ENCODE results near the gene CDV3.

DNA sequence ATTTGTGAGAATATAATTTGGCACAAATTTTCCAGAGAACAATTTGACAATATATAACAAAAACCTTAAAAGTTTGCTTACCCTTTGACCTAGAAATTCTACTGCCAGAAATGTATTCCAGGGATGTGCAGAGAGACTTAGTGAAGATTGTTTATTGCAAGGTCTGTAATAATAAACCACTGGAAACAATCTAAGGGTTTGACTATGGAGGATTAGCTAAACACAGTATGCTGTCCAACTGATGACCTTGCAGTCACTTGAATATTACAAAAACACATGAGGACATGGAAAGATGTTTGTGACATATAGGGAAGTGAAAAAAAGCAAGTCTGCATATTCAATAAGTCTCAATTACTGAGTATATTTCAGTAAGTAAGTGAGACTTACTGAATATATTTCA, 48.1 kb upstream of the CDV3 start:
- TF ChIP-seq EZH2 (IDR thresholded peaks at IDR 0.05; ENCODE audit: low read depth) (no peak), CTCF (conservative IDR thresholded peaks at IDR 0.05) (no peak)

Measured in PC-9 (cell line).